CD14-positive monocyte (primary cell): Measurements from ENCODE around the gene VPS33A. TPM values are rescaled to one million over a fixed set of nuclear protein-coding genes. Genes with fewer than 3 reads are reported as not detected.

ENCODE experiments used
- DNase-seq, 3 donors: peaks; one replicate each; pipeline ENCODE4 v3.0.0-alpha.2; 2011 to 2022
- H2AFZ ChIP-seq: 2 replicates; pipeline ENCODE4 v1.6.0; 2012; ENCODE audit warnings: mild to moderate bottlenecking, low read depth, low read length, inconsistent platforms; ENCODE audit not compliant: insufficient read depth, poor library complexity, severe bottlenecking
- H3K27ac ChIP-seq, 2 donors: 1 replicate in 1 of 2; 2 replicates in 1 of 2; pipeline ENCODE4 v1.5.1; 2012 to 2013; ENCODE audit warnings: low read length in 2 of 2, control low read depth in 1 of 2, inconsistent platforms in 1 of 2, low read depth in 1 of 2, mild to moderate bottlenecking in 1 of 2
- H3K27me3 ChIP-seq, 2 donors: one replicate each; pipeline versions ENCODE4 v1.6.0 to v1.6.1; 2011 to 2013; ENCODE audit warnings: low read length in 2 of 2; ENCODE audit not compliant: control insufficient read depth in 2 of 2, insufficient read depth in 2 of 2
- H3K36me3 ChIP-seq, 2 donors: replicated peaks in 1 of 2; 1 replicate in 1 of 2; 2 replicates in 1 of 2; pipeline versions ENCODE4 v1.5.1 to v1.6.1; 2012 to 2013; ENCODE audit warnings: low read length in 2 of 2, control low read depth in 1 of 2, inconsistent platforms in 1 of 2, mild to moderate bottlenecking in 1 of 2; ENCODE audit not compliant: insufficient read depth in 2 of 2, control insufficient read depth in 1 of 2
- H3K4me1 ChIP-seq, 2 donors: 1 replicate in 1 of 2; 2 replicates in 1 of 2; pipeline versions ENCODE4 v1.5.1 to v1.6.1; 2012 to 2013; ENCODE audit warnings: low read length in 2 of 2, control low read depth in 1 of 2, inconsistent platforms in 1 of 2, mild to moderate bottlenecking in 1 of 2, moderate library complexity in 1 of 2; ENCODE audit not compliant: insufficient read depth in 2 of 2, control insufficient read depth in 1 of 2
- H3K4me2 ChIP-seq: replicated peaks from 2 replicates; pipeline ENCODE3; 2012; ENCODE audit warnings: low read length, moderate library complexity, mild to moderate bottlenecking; ENCODE audit not compliant: poor library complexity, severe bottlenecking; ENCODE audit errors: extremely low read depth
- H3K4me3 ChIP-seq, 3 experiments: fragments of 200-600 bp in 1 of 3; sonication (generic) in 1 of 3; replicated peaks in 1 of 3; 1 replicate in 2 of 3; 2 replicates in 1 of 3; pipeline ENCODE4 v1.5.1; 2011 to 2013; ENCODE audit warnings: low read length in 3 of 3, mild to moderate bottlenecking in 3 of 3, control low read depth in 2 of 3, low read depth in 2 of 3, inconsistent platforms in 1 of 3, moderate library complexity in 1 of 3
- H3K79me2 ChIP-seq: 2 replicates; pipeline ENCODE4 v1.6.0; 2012; ENCODE audit warnings: mild to moderate bottlenecking, control low read depth, inconsistent platforms, low read length, moderate library complexity; ENCODE audit not compliant: insufficient read depth
- H3K9ac ChIP-seq: 2 replicates; pipeline ENCODE4 v1.6.0; 2017; ENCODE audit warnings: low read length, mild to moderate bottlenecking; ENCODE audit not compliant: insufficient read depth, poor library complexity, severe bottlenecking
- H3K9me3 ChIP-seq, 2 donors: replicated peaks in 1 of 2; 1 replicate in 1 of 2; 2 replicates in 1 of 2; pipeline versions ENCODE4 v1.5.1 to v1.6.1; 2012 to 2013; ENCODE audit warnings: low read length in 2 of 2, control low read depth in 1 of 2; ENCODE audit not compliant: control insufficient read depth in 1 of 2, insufficient read depth in 1 of 2
- H4K20me1 ChIP-seq: 2 replicates; pipeline ENCODE4 v1.6.0; 2012; ENCODE audit warnings: mild to moderate bottlenecking, low read length, control low read depth, moderate library complexity; ENCODE audit not compliant: insufficient read depth
- H3K27ac Mint-ChIP-seq, 7 donors: one replicate each; pipeline ENCODE4 v1.8.0; 2020; ENCODE audit warnings: mild to moderate bottlenecking in 7 of 7, mixed read lengths in 7 of 7, moderate library complexity in 6 of 7, inconsistent platforms in 2 of 7
- H3K27me3 Mint-ChIP-seq, 3 donors: one replicate each; pipeline ENCODE4 v1.8.0; 2021 to 2022; ENCODE audit warnings: low read depth in 3 of 3, mild to moderate bottlenecking in 3 of 3, mixed read lengths in 3 of 3, moderate library complexity in 3 of 3, inconsistent platforms in 1 of 3
- H3K36me3 Mint-ChIP-seq, 2 donors: one replicate each; pipeline ENCODE4 v1.8.0; 2020; ENCODE audit warnings: mixed read lengths in 2 of 2, inconsistent platforms in 1 of 2, mild to moderate bottlenecking in 1 of 2
- H3K4me1 Mint-ChIP-seq: one replicate; pipeline ENCODE4 v1.8.0; 2020; ENCODE audit warnings: mild to moderate bottlenecking, mixed read lengths
- H3K4me3 Mint-ChIP-seq, 2 donors: one replicate each; pipeline ENCODE4 v1.8.0; 2020; ENCODE audit warnings: mild to moderate bottlenecking in 2 of 2, mixed read lengths in 2 of 2, moderate library complexity in 1 of 2
- H3K9me3 Mint-ChIP-seq, 7 donors: one replicate each; pipeline ENCODE4 v1.8.0; 2020 to 2022; ENCODE audit warnings: mixed read lengths in 7 of 7, mild to moderate bottlenecking in 6 of 7, moderate library complexity in 6 of 7, inconsistent platforms in 2 of 7
- CTCF ChIP-seq: fragments of 200-600 bp; IDR thresholded peaks from one replicate; pipeline ENCODE4 v1.8.0; 2022; ENCODE audit warnings: antibody characterized with exemption, mild to moderate bottlenecking
- WGBS: methylation state at CpG from one replicate; pipeline ENCODE4 v1.1.5; 2013; ENCODE audit warnings: missing lambda C conversion rate; ENCODE audit not compliant: insufficient coverage; 5-methylcytosine and 5-hydroxymethylcytosine counted together
- intact Hi-C, 2 donors: fragments of 100-400 bp; cut with micrococcal nuclease; formaldehyde crosslinking; loops; one replicate each; pipeline versions ENCODE4 v1.15.0 to v1.15.1; 2023
- polyA plus RNA-seq, 3 donors: library from polyadenylated mRNA; depleted of rRNA in 1 of 3; unstranded in 2 of 3; stranded (reverse) in 1 of 3; fragments of 300-500 nt in 2 of 3; fragments of >200 nt in 1 of 3; fragmentation: Illumina TruSeq in 2 of 3; gene quantifications; 1 replicate in 2 of 3; 2 replicates in 1 of 3; pipeline ENCODE4 v1.2.3, GENCODE V29; 2012 to 2021

Gene VPS33A
- polyA plus RNA-seq, 3 donors = 15.3 to 33.1 (median 32.9) TPM

- Histone ChIP-seq H4K20me1 (no peaks in the 10 kb centered on the region), H3K4me1 (no peaks in the 10 kb centered on the region), H3K9me3 (no peaks in the 10 kb centered on the region), H3K27ac (no peak overlapping the region), H2AFZ (no peak overlapping the region), H3K4me3 (no peak overlapping the region), H3K27me3 (no peaks in the 10 kb centered on the region), H3K9ac (no peak overlapping the region), H3K36me3 (peaks cover 63 to 98% of the 10 kb centered on the region in 2 donors), H3K79me2 (no peaks in the 10 kb centered on the region), H3K4me2 (no peak overlapping the region)
- DNase-seq = no peak
- H3K4me3 Mint-ChIP-seq = no peak overlapping the region
- H3K4me1 Mint-ChIP-seq = peaks cover 5% of the 10 kb centered on the region
- intact Hi-C loops = no loop called here
- peak overlapping the region in 2 of 7 donors; percentile 13 to 31 for H3K27ac Mint-ChIP-seq
- peaks cover 0 to 5% (median 0%) of the 10 kb centered on the region in 3 donors for H3K27me3 Mint-ChIP-seq
- no CpG with 5 or more reads among the region's 5 CpGs for WGBS
- peaks cover 63 to 81% of the 10 kb centered on the region in 2 donors for H3K36me3 Mint-ChIP-seq
- no peaks in the 10 kb centered on the region for H3K9me3 Mint-ChIP-seq
- no peak for TF ChIP-seq CTCF
Measured at GRCh38 chr12:122238861-122239260, 27.4 kb downstream of the VPS33A start.

GRCh38 chr12:122235741-122236140 lies 30.6 kb downstream of the VPS33A start:
- no peak overlapping the region for H3K4me3 Mint-ChIP-seq
- peaks cover 77 to 84% of the 10 kb centered on the region in 2 donors for H3K36me3 Mint-ChIP-seq
- Histone ChIP-seq H2AFZ (no peak overlapping the region), H3K9ac (no peak overlapping the region), H3K9me3 (no peaks in the 10 kb centered on the region), H3K27ac (no peak overlapping the region), H3K27me3 (no peaks in the 10 kb centered on the region), H3K36me3 (peaks cover 76 to 98% of the 10 kb centered on the region in 2 donors), H3K4me1 (no peaks in the 10 kb centered on the region), H3K4me3 (no peak overlapping the region), H3K4me2 (no peak overlapping the region), H4K20me1 (no peaks in the 10 kb centered on the region), H3K79me2 (no peaks in the 10 kb centered on the region)
- intact Hi-C loops = no loop called here
- peak; percentile 15 to 44 (median 27) for DNase-seq
- peak overlapping the region in 6 of 7 donors; percentile 2 to 80 (median 36) for H3K27ac Mint-ChIP-seq
- no peaks in the 10 kb centered on the region for H3K9me3 Mint-ChIP-seq
- H3K4me1 Mint-ChIP-seq = peaks cover 5% of the 10 kb centered on the region
- H3K27me3 Mint-ChIP-seq = peaks cover 0 to 5% (median 0%) of the 10 kb centered on the region in 3 donors
- TF ChIP-seq CTCF = no peak
- 0% methylated on average over 1 of the region's 7 CpGs for WGBS
